HEK293 (cell line): ENCODE data around the gene LRRC32.

Source experiments
- CTCF ChIA-PET: fragments of 350-600 bp; formaldehyde crosslinking; extraction: SDS; loops from one replicate; lab custom pipeline; 2021; ENCODE audit warnings: antibody characterized with exemption; lab: Yijun Ruan, JAX
- POLR2A ChIA-PET: fragments of 300-600 bp; formaldehyde crosslinking; extraction: SDS; loops from one replicate; lab custom pipeline; 2020; ENCODE audit warnings: antibody characterized with exemption, inconsistent platforms; lab: Yijun Ruan, JAX
- H3K27ac ChIP-seq: fragments of 200-500 bp; sonication (Bioruptor generic); 2 replicates; pipeline ENCODE4 v1.5.1; 2014; ENCODE audit warnings: low read depth, low read length, control low read depth, inconsistent platforms; ENCODE audit errors: extremely low read depth
- H3K36me3 ChIP-seq, 2 experiments: fragments of 200-500 bp in 1 of 2; sonication (Bioruptor generic) in 1 of 2; 1 replicate in 1 of 2; 2 replicates in 1 of 2; pipeline ENCODE4 v1.5.1; 2014 to 2017; ENCODE audit warnings: inconsistent platforms in 2 of 2, low read length in 2 of 2; ENCODE audit not compliant: control insufficient read depth in 2 of 2, insufficient read depth in 1 of 2
- H3K4me1 ChIP-seq: fragments of 200-500 bp; sonication (Bioruptor generic); 2 replicates; pipeline ENCODE4 v1.5.1; 2014; ENCODE audit warnings: mild to moderate bottlenecking, low read length, inconsistent platforms; ENCODE audit not compliant: control insufficient read depth, insufficient read depth
- H3K4me3 ChIP-seq: 2 replicates; pipeline ENCODE4 v1.5.1; 2011; ENCODE audit warnings: low read depth, mild to moderate bottlenecking, control low read depth, low read length, moderate library complexity
- H3K9me3 ChIP-seq: fragments of 200-500 bp; sonication (Bioruptor generic); 2 replicates; pipeline ENCODE4 v1.5.1; 2014; ENCODE audit warnings: low read depth, low read length, inconsistent platforms; ENCODE audit not compliant: control insufficient read depth, insufficient read depth
- GLIS1 ChIP-seq: fragments of 450-650 bp; formaldehyde crosslinking; IDR thresholded peaks from 2 replicates; pipeline ENCODE4 v1.5.1; 2016; ENCODE audit warnings: missing biosample characterization, missing genetic modification characterization
- HOXD13 ChIP-seq: sonication (generic); formaldehyde crosslinking; IDR thresholded peaks from 2 replicates; pipeline ENCODE4 v1.8.0; 2022; ENCODE audit warnings: missing genetic modification reagents, borderline replicate concordance
- PRDM10 ChIP-seq: fragments of 450-650 bp; formaldehyde crosslinking; IDR thresholded peaks from 2 replicates; pipeline ENCODE4 v1.5.1; 2016; ENCODE audit warnings: missing biosample characterization, missing genetic modification characterization
- ZEB2 ChIP-seq: fragments of 450-650 bp; formaldehyde crosslinking; IDR thresholded peaks from 2 replicates; pipeline ENCODE4 v1.5.1; 2016; ENCODE audit warnings: missing biosample characterization, missing genetic modification characterization
- ZNF146 ChIP-seq: fragments of 450-650 bp; formaldehyde crosslinking; IDR thresholded peaks from 2 replicates; pipeline ENCODE4 v1.5.1; 2016; ENCODE audit warnings: missing biosample characterization, missing genetic modification characterization
- ZNF558 ChIP-seq: fragments of 450-650 bp; formaldehyde crosslinking; IDR thresholded peaks from 2 replicates; pipeline ENCODE4 v1.5.1; 2016; ENCODE audit warnings: missing biosample characterization, missing genetic modification characterization
- ZNF639 ChIP-seq: fragments of 450-650 bp; formaldehyde crosslinking; IDR thresholded peaks from 2 replicates; pipeline ENCODE4 v1.5.1; 2016; ENCODE audit warnings: missing biosample characterization, missing genetic modification characterization
- ZNF645 ChIP-seq: fragments of 450-650 bp; formaldehyde crosslinking; IDR thresholded peaks from 2 replicates; pipeline ENCODE4; 2016; ENCODE audit warnings: missing biosample characterization, missing genetic modification characterization
- ZNF791 ChIP-seq: fragments of 450-650 bp; formaldehyde crosslinking; IDR thresholded peaks from 2 replicates; pipeline ENCODE4 v1.5.1; 2016; ENCODE audit warnings: missing biosample characterization, missing genetic modification characterization
- ZNF843 ChIP-seq: fragments of 450-650 bp; formaldehyde crosslinking; IDR thresholded peaks from 2 replicates; pipeline ENCODE4 v1.5.1; 2016; ENCODE audit warnings: missing biosample characterization, missing genetic modification characterization
- TF ChIP-seq, protein P1 (sequence below): sonication (generic); formaldehyde crosslinking; IDR thresholded peaks from 2 replicates; pipeline ENCODE4 v1.8.1; 2022; ENCODE audit warnings: mild to moderate bottlenecking, moderate library complexity, missing genetic modification reagents
- TF ChIP-seq, protein P2 (sequence below): fragments of 450-650 bp; formaldehyde crosslinking; IDR thresholded peaks from 2 replicates; pipeline ENCODE4 v1.5.1; 2017; ENCODE audit warnings: missing biosample characterization, mild to moderate bottlenecking, missing genetic modification characterization, moderate library complexity

The LRRC32 gene

DNA sequence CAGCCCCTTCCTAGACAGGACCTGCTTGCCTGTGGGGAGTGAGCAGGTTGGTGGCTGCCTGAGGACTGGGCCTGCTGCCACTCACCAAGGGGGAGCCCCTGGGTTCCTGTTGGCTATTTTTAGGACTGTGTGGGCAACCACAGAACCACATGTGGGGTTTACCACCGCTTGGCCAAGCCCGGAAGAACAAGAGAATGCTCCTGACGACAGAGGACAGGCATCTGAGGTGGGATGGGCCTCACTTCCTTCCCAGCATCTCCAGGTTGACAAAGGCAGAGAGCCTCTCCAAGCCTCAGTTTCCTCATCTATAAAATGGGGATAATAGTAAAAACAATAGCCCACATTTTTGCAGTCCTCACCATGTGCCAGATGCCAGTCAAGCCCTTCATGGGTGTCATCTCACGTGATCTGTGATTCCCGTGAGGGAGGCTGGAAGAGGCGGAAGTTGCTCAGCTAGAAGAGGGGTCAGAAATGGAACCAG, 43.6 kb downstream of the LRRC32 start (continued):
- TF ChIP-seq ZEB2 = no peak
- TF ChIP-seq, all 188 proteins: peak for 0

DNA sequence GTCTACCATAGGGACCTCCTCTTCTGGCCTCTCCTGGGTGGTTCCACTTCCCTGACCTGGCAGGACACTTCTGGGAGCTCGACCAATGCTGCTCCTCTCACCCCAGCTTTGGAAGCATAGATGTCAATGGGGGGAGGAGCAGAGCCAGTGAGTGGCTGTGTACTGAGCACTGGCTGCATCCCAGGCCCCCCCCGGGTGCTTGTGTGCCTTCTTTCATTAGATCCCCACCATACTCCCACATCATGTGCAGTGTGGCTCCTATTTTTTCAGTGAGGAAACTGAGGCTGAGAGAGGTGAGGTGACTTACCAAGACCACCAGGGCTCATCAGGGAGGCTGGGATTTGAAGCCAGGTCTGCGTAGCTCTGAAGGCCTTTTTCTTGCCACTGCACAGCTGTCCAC, 44.3 kb downstream of the LRRC32 start:
- Histone ChIP-seq H3K27ac (no peak overlapping the region), H3K36me3 (no peaks in the 10 kb centered on the region), H3K4me1 (no peaks in the 10 kb centered on the region), H3K9me3 (no peaks in the 10 kb centered on the region), H3K4me3 (no peak overlapping the region)
- POLR2A ChIA-PET = no interaction called here
- TF ChIP-seq ZNF791 = no peak
- TF ChIP-seq HOXD13 (CRISPR knock-in tag) = no peak
- TF ChIP-seq, protein P1, sequence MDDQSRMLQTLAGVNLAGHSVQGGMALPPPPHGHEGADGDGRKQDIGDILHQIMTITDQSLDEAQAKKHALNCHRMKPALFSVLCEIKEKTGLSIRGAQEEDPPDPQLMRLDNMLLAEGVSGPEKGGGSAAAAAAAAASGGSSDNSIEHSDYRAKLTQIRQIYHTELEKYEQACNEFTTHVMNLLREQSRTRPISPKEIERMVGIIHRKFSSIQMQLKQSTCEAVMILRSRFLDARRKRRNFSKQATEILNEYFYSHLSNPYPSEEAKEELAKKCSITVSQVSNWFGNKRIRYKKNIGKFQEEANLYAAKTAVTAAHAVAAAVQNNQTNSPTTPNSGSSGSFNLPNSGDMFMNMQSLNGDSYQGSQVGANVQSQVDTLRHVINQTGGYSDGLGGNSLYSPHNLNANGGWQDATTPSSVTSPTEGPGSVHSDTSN (CRISPR knock-in tag) = no peak
- TF ChIP-seq ZNF645 (tag by site-specific recombination) = no peak
- TF ChIP-seq ZNF639 = no peak
- TF ChIP-seq, protein P2, sequence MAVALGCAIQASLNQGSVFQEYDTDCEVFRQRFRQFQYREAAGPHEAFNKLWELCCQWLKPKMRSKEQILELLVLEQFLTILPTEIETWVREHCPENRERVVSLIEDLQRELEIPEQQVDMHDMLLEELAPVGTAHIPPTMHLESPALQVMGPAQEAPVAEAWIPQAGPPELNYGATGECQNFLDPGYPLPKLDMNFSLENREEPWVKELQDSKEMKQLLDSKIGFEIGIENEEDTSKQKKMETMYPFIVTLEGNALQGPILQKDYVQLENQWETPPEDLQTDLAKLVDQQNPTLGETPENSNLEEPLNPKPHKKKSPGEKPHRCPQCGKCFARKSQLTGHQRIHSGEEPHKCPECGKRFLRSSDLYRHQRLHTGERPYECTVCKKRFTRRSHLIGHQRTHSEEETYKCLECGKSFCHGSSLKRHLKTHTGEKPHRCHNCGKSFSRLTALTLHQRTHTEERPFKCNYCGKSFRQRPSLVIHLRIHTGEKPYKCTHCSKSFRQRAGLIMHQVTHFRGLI (tag by site-specific recombination) = no peak
- no peak for TF ChIP-seq ZNF843
- no peak for TF ChIP-seq ZNF146 (tag by site-specific recombination)
- TF ChIP-seq GLIS1 (tag by site-specific recombination) = no peak
- no peak for TF ChIP-seq ZNF558 (tag by site-specific recombination)
- CTCF ChIA-PET = no interaction called here

GRCh38 chr11:76625472-76626186, 44.9 kb downstream of the LRRC32 start:
- Histone ChIP-seq H3K9me3 (no peaks in the 10 kb centered on the region), H3K4me3 (no peak overlapping the region), H3K4me1 (no peaks in the 10 kb centered on the region), H3K36me3 (no peaks in the 10 kb centered on the region), H3K27ac (no peak overlapping the region)
- ChIA-PET CTCF (no interaction called here), POLR2A (no interaction called here)
- TF ChIP-seq PRDM10 (tag by site-specific recombination) = no peak
